Hepatic stellate cell (primary cell): ENCODE measurements around the gene HRH2.
"Not testable (repeated sequence)": the region's sequence is repeated elsewhere in the genome, so short reads cannot be mapped to it uniquely, and the experiment has no call there.

Experiments used
- DNase-seq: peaks from one replicate; pipeline ENCODE4 v3.0.0; 2011; ENCODE audit warnings: low spot score

The HRH2 gene

DNA sequence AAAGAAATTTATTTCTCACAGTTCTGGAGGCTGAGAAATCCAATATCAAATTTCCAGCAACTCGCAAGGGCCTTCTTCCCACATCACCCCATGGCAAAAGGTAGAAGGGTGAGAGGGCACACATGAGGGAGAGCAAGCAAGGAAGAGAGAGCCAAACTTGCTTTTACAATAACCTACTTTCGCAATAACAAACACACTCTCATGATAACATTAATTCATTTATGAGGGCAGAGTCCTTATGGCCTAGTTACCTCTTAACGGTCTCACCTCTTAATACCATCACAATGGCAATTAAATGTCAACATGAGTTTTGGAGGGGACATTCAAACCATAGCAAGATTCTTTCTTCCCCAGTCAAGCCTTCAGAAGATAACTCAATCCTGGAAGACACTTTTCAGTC lies 11.6 kb upstream of the HRH2 start:
- no peak for DNase-seq

DNA sequence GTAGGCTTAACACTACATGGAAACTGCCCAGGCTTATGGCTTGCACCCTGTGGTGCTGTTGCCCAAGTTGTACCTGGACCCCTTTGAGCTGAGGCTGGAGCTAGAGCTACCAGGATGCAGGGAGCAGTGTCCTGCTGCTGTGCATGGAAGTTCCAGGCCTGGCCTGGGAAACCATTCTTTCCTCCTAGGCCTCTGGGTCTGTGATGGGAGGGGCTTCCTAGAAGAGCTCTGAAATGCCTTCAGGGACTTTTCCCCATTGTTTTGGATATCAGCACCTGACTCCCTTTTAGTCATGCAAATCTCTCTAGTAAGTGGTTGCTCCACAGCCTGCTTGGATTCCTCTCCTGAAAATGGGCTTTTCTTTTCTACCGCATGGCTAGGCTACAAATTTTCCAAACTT lies 7.9 kb upstream of the HRH2 start:
- no peak for DNase-seq

DNA sequence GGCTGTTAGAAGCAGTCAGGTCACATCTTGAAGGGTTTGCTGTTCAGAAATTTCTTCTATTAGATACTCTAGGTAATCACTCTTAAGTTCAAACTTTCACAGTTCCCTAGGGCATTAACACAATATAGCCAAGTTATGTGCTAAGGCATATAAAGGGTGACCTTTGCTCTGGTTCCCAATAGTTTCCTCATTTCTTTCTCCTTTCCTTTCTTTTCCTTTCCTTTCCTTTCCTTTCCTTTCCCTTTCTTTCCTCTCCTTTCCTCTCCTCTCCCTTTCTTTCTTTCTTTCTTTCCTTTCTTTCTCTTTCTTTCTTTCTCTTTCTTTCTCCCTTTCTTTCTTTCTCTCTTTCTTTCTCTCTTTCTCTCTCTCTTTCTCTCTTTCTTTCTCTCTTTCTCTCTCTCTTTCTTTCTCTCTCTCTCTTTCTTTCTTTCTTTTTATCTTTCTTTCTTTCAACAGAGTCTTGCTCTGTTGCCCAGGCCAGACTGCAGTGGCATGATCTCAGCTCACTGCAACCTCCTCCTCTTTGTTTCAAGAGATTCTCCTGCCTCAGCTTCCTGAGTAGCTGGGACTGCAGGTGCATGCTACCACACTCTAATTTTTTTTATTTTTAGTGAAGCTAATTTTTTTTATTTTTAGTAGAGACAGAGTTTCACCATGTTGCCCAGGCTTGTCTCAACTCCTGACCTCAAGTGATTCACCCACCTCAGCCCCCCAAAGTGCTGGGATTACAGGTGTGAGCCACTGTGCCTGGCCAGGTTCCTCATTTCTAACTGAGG lies 7.3 kb upstream of the HRH2 start:
- not testable (repeated sequence) for DNase-seq

DNA sequence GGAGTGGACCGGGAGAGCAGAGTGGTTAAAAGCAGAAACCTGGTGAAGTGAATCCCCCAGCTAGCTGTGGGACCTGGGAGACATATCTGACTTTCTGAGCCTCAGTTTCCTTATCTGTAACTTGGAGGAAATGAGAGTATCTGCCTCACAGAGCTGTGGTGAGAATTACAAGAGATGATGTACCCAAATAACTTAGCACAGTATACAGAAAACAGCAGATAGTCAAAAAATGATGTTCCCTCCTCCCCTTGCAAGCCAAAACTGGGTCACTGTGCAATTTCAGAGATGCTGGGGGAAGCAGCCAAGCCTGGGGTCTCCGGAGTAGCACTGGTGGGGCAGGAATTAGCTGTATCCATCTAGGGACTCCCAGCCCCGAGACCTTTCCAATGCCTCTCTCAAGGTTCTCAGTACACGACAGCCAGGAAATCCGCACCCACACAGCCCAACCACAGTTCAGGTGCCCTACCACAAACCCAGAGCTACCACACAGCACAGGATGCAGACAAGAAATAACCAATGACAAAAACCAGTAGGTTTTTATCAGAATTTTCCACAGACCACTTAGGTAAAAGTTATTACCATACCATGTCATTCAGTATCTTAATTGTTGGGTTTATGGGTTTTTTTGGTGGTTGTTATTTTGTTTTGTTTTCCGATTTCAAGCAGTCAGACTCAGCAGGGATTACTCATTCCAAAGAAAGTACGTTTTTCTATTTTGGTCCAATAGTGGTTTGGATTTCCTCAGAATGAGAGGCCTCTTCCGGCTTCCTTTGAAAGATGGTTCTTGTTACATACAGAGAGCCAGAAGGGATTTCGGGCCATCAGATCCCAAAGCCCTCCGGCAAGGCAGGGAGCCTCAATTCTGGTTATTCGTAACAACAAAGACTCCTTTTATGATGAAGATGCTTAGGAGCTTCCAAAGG lies 4.9 kb upstream of the HRH2 start:
- DNase-seq = no peak

DNA sequence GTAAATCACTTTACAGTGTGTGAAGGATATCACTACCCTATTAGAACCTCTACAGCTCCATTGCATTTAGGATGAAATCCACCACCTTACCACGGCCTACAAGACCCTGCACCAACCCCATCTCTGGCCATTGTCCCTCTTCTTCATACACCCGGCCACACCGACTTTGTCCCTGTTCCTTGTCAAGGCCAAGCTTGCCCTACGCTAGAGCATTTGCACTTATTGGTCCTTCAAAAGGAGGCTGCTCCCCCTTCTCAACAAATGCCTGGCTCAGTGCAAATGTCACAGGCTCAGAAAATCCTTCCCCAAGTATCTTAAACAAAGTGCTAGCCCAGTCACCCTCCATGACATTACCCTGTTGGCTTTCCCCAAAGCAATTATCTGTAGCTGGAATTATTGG lies 4.1 kb upstream of the HRH2 start:
- no peak for DNase-seq

DNA sequence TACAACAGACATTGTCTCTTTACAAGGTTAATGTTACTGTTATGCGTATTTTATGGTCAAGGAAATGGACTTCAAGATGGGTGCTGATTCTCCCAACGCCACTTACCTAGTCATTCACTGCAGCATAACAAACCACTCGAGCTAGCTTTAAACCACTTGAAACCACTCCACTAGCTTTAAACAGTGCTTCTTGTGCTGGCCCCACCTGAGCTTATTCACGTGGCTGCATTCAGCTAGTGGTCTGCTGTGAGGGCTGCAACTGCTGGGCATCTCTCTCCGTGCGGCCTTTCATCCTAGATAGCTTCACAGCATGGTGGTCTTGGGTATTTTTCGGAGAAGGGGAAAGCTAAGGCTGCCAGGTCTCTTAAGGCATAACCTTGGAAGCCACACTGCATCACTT lies 3.5 kb upstream of the HRH2 start:
- no peak for DNase-seq

DNA sequence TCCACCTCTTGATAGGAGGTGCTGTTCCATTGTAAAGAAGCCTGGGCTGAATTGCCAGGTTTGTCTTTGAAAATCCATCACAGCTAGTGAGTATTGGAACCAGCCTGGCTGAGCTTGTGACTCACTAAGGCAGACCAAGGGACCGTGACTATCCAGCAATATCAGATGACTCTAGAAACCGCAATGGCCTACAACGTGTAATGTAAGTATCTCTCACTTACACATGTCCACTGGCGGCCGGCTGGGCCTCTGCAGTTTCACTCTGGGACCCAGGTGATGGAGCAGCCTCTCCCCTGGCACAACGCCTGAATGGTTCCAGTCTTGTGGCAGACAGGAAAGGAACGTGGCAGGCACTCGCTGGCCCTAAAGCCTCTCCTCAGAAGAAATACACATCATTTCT lies 3.1 kb upstream of the HRH2 start:
- DNase-seq = no peak

DNA sequence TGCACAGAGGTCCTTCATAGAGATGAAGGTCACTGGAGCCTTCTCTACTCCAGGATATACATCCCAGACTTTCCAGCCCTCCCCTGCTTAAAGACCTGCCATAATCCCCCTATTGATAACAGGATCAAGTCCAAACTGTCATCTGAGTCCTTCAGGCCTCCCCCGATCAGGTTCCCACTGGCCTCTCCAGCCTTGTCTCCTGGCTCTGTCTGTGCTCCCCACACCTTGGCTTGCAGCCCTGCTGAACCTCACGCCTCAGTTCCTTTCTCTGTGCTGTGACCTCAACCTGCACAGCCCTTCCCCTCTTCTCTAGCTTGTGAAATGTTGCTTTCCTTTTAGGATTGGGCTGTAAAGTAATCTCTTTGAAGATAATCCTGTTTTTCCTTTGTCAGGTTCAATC lies 2.5 kb upstream of the HRH2 start:
- DNase-seq = no peak

DNA sequence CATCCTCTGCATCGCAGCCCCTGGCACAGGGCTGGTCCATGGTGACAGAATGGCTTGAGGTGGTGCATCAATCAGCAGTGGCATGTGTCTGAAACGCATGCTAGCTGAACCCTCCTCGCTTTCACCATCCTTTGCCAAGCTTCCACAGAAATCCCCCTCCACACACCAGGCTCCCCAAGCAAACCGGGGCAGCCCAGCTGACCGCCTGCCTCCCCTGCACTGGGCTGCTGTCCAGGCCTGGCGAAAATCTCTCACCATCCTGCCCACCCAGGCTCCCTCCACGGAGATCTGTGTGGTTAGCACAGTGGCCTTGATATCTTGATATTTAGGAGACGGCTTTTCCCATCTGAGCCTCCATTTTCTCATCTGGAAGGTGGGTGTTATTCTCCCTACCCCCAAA lies 905 bp upstream of the HRH2 start:
- DNase-seq = no peak

DNA sequence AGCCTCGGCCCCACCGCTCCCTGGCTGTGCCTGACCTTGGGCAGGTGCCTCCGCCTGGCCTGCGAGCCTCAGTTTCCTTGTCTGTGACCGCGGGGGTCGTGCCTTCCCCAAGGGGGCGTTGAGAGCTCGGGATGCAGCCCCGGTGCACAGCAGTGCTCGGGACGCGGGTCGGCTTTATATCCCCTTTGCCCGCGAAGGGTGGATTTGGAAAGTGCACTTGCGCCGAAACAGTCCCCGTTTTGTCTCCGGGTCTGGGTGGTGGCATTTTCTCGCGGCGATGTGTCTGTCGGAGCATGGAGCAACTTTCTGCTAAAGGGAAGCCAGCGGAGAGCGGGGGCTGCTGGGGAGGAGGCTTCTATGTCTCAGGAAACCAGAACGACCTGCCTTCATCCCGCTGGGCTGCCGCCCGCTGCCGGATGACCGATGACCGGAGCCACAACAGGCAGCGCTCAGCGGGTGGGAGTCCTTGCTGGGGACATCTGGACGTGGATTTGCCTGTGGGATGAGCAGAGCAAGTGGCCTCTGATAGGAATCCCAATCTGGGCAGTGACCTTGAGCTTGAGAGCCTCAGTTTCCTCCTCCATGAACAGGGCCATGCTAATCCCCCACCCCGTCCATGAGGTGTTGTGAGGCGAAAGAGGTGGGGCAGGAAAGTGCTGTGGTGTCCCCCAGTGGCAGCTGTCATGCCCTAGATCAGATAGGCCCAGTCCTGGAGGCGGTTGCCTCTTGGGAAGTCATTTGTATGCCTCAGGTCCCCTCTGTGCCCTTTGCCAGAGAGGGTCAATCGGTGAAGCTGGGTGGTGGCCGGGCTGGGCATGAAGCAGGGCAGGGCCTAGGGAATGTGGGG lies 651 bp downstream of the HRH2 start:
- no peak for DNase-seq

DNA sequence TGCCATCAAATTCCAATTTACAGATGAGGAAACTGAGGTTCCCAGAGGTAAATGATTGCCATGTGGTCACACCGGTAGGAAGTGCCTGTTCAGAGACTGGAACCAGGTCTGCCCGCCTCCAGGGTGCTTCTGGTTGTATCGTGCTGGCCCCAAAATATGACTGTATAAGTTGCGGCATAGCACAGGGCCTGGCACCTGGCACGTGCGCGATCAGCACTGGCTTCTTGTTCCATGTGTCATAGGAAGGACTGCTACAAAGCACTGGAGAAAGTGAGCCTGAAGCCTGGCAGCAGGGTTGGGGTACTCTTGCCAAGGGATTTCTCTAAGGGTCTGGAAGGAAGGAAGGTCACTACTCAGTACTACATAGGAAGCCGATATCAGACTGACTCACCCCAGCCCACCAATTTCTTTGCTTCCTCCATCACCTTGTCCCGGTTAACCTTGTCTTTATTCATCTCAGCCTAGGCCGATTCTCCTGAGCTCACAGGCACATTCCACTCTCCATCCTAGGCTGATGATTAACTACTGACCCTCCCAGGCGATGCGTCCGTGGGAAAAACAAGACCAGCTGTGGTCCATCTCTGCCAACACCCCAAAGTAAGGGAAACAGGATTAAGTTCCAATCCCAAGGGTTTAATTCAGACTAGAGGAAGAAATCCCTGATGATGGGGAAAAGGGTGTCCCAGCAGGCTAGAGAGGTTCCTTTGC lies 1.8 kb downstream of the HRH2 start:
- DNase-seq = no peak

DNA sequence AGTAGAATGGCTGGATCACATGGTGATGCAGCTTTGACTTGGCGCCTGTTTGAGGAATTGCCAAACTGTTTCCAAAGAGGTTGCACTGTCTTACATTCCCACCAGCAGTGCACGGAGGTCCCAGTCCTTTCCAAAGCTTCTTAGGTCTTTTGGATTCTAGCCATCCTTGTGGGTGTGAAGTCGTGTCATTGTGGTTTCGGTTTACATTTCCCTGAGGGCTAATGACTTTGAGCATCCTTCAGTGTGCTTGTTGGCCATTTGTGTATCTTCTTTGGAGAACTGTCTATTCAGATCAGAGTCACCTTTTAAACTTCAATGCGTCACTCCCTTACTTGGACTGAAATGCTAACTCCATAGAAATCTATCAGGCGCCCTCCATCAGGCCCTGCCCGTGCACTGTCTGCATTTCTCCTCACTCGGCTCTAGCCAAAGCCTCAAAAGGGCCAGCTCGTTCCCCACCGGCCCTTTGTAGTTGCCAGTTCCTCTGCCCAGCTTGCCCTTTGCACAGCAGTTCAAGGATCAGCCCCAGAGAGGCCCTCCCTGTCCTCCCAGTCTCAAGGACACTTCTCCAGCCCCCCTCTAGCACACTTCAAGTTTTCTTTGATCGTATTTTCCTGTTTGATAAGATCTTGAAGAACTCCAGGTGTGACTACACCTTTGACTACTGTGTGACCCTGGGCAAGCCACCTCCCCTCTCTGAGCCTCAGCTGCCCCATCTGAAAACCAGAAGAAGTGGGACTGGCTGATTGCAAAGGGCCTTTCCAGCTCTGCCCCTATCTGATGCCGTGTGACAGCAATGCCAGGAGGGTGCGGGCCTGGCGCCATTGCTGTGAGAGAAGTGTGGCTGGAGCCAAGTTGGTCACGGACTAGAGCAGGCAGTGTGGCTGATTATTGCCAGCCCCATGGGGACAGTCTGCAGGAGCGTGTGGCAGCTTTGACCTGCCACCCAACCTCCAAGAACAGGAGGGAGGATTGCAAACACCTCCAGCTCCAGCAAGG lies 5.6 kb downstream of the HRH2 start:
- no peak for DNase-seq

DNA sequence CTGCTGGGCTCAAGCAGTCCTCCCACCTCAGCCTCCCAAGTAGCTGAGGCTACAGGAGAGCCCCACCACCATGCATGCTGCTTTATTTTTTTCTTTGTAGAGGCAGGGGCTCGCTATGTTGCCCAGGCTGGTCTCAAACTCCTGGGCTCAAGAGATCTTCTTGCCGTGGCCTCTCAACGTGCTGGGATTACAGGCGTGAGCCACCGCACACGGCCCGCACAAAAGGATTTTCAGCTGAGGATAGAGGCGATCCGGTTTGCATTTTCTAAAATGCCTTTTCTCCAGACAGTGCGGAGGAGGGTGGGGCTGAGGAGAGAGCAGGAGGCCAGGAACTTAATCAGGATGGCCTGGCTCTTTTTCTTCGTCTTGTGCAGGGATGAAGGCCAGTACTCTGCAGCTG lies 6.9 kb downstream of the HRH2 start:
- DNase-seq = no peak

DNA sequence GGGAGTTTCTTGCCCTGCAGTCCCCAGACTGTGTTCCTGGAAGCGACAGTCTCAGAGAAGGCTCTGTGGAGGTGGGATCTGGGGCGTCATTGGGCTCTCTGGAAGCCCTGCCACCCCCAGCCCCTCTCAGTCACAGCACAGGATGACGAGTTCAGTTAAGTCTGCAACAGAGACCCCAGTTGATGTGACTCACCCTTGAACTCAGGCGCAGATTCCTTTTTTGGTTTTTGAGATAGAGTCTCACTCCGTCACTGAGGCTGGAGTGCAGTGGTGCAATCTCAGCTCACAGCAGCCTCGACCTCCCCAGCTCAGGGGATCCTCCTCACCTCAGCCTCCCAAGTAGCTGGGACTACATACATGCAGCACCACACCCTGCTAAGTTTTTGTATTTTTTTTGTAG lies 8.3 kb downstream of the HRH2 start:
- DNase-seq = no peak

DNA sequence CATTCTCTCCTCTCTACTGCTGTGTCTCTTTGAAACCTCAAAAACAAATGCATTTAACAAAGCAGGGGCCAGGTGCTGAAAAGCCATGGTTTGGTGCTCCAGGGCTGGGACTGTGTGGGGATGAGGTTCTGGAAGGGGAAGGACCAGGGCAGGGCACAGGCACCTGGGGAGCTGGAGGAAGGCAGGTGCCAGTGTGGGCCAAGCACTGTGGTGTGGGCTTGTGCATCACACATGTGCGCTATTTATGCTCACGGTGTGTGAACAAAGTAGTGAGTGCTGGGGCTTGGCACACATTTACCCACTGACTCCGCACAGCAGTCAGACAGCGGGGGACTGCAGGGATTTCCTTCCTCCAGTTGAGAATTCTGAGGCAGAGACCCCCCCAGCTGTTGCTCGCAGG lies 10.1 kb downstream of the HRH2 start:
- DNase-seq = no peak

DNA sequence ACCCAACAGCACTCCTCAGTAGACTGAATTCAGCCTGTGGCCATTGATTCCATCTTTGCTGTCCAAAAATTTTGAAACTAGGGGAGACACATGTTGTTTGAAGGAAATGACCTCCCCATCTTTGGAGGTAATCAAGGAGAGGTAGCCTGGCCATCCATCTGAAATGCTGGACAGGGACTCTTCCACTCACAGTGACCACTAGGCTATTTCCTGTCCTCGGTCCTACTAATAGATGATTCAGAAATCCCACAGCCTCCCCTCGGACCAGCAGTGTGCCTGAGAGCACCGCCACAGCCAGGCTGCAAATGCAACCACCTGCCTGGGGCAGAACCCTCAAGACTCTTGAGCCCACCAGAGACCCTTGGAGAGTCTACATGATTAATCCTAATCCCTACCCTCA lies 12.5 kb downstream of the HRH2 start:
- DNase-seq = no peak

DNA sequence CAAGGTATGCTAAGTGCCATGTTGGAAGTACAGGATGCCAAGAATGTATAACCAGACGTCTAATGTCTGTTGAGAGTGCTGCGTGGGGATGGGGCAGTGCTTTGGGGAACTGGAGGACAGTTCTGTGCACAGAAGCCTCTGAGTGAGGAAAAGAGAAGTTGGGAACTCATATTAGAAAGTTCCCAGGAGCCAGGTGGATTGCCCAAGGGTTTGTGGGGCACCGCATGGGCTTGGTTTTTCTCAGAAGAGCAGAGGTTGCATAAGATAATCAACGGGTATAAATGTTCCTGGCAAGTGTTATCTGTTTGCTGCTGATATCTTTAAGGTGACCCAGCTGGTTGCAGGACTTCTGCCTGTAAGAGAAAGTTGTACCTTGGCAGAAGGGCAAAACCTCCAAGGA lies 13.1 kb downstream of the HRH2 start:
- no peak for DNase-seq

DNA sequence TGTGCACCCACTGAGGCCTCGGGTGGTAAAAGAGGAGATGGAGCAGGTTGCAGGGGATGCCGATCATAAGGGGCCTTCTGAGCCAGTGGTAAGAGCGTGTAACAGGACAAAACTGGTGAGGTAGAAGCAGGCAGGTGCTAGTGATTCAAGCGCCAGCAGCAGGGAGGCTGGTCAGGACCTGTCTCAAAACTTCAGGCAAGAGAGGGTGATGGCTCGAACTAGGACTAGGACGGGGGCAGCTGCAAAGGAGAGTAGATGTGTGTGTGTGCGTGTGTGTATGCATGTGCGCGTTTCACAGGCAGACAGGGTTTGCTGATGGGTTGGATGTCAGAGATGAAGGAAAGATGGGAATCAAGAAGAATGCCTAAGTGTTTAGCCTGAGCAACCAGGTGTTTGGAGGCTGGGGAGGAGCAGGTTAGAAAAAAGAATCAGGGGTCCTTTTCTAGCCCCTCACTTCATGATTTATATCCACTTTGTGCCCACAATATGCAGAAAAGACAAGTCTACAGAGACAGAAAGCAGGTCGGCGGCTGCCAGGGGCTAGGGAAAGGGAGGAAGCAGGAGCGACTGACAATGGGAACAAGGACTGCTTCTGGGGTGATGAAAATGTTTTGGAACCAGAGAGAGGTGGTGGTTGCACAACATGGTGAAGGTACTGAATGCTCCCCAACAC lies 15.2 kb downstream of the HRH2 start:
- DNase-seq = no peak

DNA sequence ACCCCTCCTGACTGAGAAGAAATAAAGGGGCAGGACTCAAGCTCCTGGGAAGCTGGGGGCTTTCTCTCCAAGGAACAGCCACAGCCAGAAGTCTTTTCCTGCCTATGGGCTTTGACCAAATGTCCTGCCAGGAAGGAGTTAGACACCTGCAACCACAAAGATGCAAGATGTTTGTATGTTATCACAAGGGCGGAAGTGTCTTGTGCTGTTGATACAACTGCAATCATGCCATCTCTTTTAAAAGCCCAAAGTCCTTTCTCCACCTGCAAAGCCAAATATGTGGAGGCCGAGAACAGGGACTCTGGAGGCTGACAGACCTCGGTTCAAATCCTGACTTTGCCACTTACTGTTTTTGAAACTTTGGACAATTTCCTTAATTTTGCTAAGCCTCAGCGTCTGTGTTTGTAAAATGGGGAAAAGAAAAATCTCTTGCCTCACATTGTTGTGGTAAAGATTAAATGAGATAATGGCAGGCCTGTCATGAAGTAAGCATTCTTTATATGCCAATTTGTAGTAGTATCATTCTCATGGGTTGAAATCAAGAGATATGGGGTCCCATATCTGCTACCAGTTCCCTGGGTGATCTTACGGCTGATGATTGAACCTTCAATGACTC lies 17.0 kb downstream of the HRH2 start:
- no peak for DNase-seq

DNA sequence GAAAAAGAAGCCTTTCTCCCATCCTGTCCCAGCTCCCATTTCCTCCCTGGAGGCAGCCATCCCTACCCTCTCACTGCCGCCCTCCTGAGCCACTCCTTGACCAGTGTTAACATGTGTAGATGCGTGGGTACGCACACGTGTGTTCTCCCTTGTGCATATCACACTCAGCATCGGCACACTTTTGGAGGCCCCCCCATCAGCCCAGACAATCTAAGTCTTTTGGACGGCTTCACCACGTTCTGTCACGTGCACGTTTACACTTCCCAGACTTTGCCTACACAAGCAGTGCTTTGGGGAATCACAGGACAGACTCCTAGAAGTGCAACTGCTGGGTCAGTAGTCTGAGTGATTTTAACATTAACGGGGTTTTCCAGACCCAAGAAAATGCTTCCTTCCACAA lies 18.0 kb downstream of the HRH2 start:
- DNase-seq = no peak
